H1 (cell line): ENCODE results near the gene PAX3. TPM values are rescaled to one million over a fixed set of nuclear protein-coding genes. Genes with fewer than 3 reads are reported as not detected.

Experiments
- ASH2L ChIP-seq: fragments of 200-600, 300-600 bp; sonication (generic); IDR thresholded peaks from one replicate; pipeline ENCODE4 v1.7.1; 2017; ENCODE audit warnings: low read length
- ATF2 ChIP-seq: IDR thresholded peaks from 2 replicates; pipeline ENCODE4 v1.6.1; 2012; ENCODE audit warnings: low read length, inconsistent platforms
- BACH1 ChIP-seq: IDR thresholded peaks from 2 replicates; pipeline ENCODE4 v1.6.1; 2012; ENCODE audit warnings: low read length, improper control_type of control experiment
- BCL11A ChIP-seq, 2 experiments: IDR thresholded peaks; one replicate each; pipeline ENCODE4 v1.6.1; 2011; ENCODE audit warnings: low read depth in 2 of 2, low read length in 2 of 2, mild to moderate bottlenecking in 2 of 2
- BRCA1 ChIP-seq: IDR thresholded peaks from 2 replicates; pipeline ENCODE4 v1.6.1; 2012; ENCODE audit warnings: low read depth, low read length, improper control_type of control experiment
- FOSL1 ChIP-seq: IDR thresholded peaks from 2 replicates; pipeline ENCODE4 v1.6.1; 2011; ENCODE audit warnings: mild to moderate bottlenecking, low read depth, low read length, moderate library complexity; ENCODE audit not compliant: insufficient read depth
- HDAC6 ChIP-seq: IDR thresholded peaks from one replicate; pipeline ENCODE4 v1.7.1; 2012; ENCODE audit warnings: low read depth, mild to moderate bottlenecking, inconsistent platforms, low read length, moderate library complexity
- JUN ChIP-seq: IDR thresholded peaks from 2 replicates; pipeline ENCODE4 v1.6.1; 2011; ENCODE audit warnings: low read depth, mild to moderate bottlenecking, improper control_type of control experiment, low read length
- JUND ChIP-seq: IDR thresholded peaks from 2 replicates; pipeline ENCODE4 v1.6.1; 2011; ENCODE audit warnings: mild to moderate bottlenecking, improper control_type of control experiment, low read length
- KDM1A ChIP-seq: fragments of 200-600, 300-600 bp; sonication (generic); IDR thresholded peaks from 2 replicates; pipeline ENCODE4 v1.7.1; 2016; ENCODE audit warnings: mild to moderate bottlenecking, low read length, borderline replicate concordance
- KDM4A ChIP-seq: IDR thresholded peaks from one replicate; pipeline ENCODE4 v1.7.1; 2012; ENCODE audit warnings: low read depth, mild to moderate bottlenecking, moderate library complexity, low read length, inconsistent platforms; ENCODE audit not compliant: severe bottlenecking
- KDM5A ChIP-seq: fragments of 200-600 bp; IDR thresholded peaks from 2 replicates; pipeline ENCODE4 v1.7.1; 2012; ENCODE audit warnings: mild to moderate bottlenecking, low read length, inconsistent platforms, mixed read lengths
- NANOG ChIP-seq: IDR thresholded peaks from 2 replicates; pipeline ENCODE4 v1.6.1; 2011; ENCODE audit warnings: low read length, low read depth, mild to moderate bottlenecking, inconsistent platforms; ENCODE audit not compliant: insufficient read depth, poor library complexity, severe bottlenecking
- POLR2A ChIP-seq, 2 experiments: IDR thresholded peaks; 1 replicate in 1 of 2; 2 replicates in 1 of 2; pipeline ENCODE4 v1.6.1; 2011; ENCODE audit warnings: low read depth in 2 of 2, low read length in 2 of 2, mild to moderate bottlenecking in 2 of 2; ENCODE audit errors: control extremely low read depth in 1 of 2
- POU5F1 ChIP-seq: IDR thresholded peaks from 2 replicates; pipeline ENCODE4 v1.6.1; 2011; ENCODE audit warnings: low read depth, mild to moderate bottlenecking, low read length, moderate library complexity
- RAD21 ChIP-seq, 2 experiments: IDR thresholded peaks in 1 of 2; conservative IDR thresholded peaks in 1 of 2; 2 replicates each; pipeline ENCODE4 v1.6.1; 2011; ENCODE audit warnings: low read depth in 2 of 2, low read length in 2 of 2, improper control_type of control experiment in 1 of 2, inconsistent platforms in 1 of 2, mild to moderate bottlenecking in 1 of 2, moderate library complexity in 1 of 2
- RXRA ChIP-seq: IDR thresholded peaks from 2 replicates; pipeline ENCODE4 v1.6.1; 2011; ENCODE audit warnings: low read depth, mild to moderate bottlenecking, low read length, moderate library complexity; ENCODE audit not compliant: insufficient read depth
- SIRT6 ChIP-seq: IDR thresholded peaks from one replicate; pipeline ENCODE4 v1.7.1; 2012; ENCODE audit warnings: low read length, inconsistent platforms
- SUZ12 ChIP-seq: fragments of 200-600 bp; sonication (generic); IDR thresholded peaks from 2 replicates; pipeline ENCODE4 v1.6.1; 2012; ENCODE audit warnings: mild to moderate bottlenecking, inconsistent platforms, low read length, moderate library complexity, mixed read lengths
- polyA plus RNA-seq, 7 experiments: library from polyadenylated mRNA; depleted of rRNA in 3 of 7; stranded (reverse) in 5 of 7; unstranded in 2 of 7; fragments of >200 nt in 5 of 7; fragments of 200-250 nt in 2 of 7; gene quantifications; 1 replicate in 5 of 7; 2 replicates in 1 of 7; 4 replicates in 1 of 7; pipeline versions ENCODE4 v1.2.1 to v1.2.3, GENCODE V29; 2011 to 2013; ENCODE audit warnings: missing spikeins in 2 of 7, mixed read lengths in 2 of 7
- total RNA-seq: library from RNA; stranded (reverse); fragmentation: NEBNext Ultra II Directional; extraction: Animal tissue kit (Norgen Biotek cat#: 25700); gene quantifications from 2 replicates; pipeline ENCODE4 v1.2.1, GENCODE V29; 2021
- TF ChIP-seq, protein P1 (sequence below): IDR thresholded peaks from 2 replicates; pipeline ENCODE4 v1.6.1; 2012; ENCODE audit warnings: inconsistent platforms

PAX3 gene
- total and polyA plus RNA-seq, 2 of the 8 experiments (the other 6 are each of a cell fraction or from before 2014, with no cell fraction given) = 0.33 TPM; not detected in 1

- TF ChIP-seq KDM1A = peak; percentile 87; the same call in 1 of the 2 replicates
- peak; percentile 92 for TF ChIP-seq SUZ12
- no peak for TF ChIP-seq BRCA1
- TF ChIP-seq JUND = no peak
- TF ChIP-seq POU5F1 = no peak
- no peak for TF ChIP-seq JUN
- peak; percentile 20 to 21; a peak in 2 of 4 replicates for TF ChIP-seq RAD21 (IDR thresholded peaks at IDR 0.05 in 1 of 2, conservative IDR thresholded peaks at IDR 0.05 in 1 of 2; ENCODE audit: low read depth in 2 of 2, low read length in 2 of 2)
- no peak for TF ChIP-seq HDAC6
- no peak for TF ChIP-seq ATF2
- TF ChIP-seq BCL11A (IDR thresholded peaks at IDR 0.05; ENCODE audit: low read depth in 2 of 2, low read length in 2 of 2) = no peak
- TF ChIP-seq KDM4A = peak; percentile 49
- no peak for TF ChIP-seq KDM5A
- peak; percentile 9 for TF ChIP-seq NANOG
- TF ChIP-seq RXRA = no peak
- TF ChIP-seq POLR2A (IDR thresholded peaks at IDR 0.05; ENCODE audit: control extremely low read depth in 1 of 2, low read depth in 2 of 2, low read length in 2 of 2) = no peak
- TF ChIP-seq FOSL1 = no peak
- TF ChIP-seq, protein P1, sequence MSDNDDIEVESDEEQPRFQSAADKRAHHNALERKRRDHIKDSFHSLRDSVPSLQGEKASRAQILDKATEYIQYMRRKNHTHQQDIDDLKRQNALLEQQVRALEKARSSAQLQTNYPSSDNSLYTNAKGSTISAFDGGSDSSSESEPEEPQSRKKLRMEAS = peak; percentile 46
- TF ChIP-seq BACH1 = no peak
- TF ChIP-seq SIRT6 = no peak
- peak; percentile 93 for TF ChIP-seq ASH2L
These were observed 7.9 kb downstream of the PAX3 start (continued) for GRCh38 chr2:222290736-222291484.
